NCI-H1105 (cell line): ENCODE data around the gene PRDM16.

ENCODE experiments used
- DNase-seq: peaks from one replicate; lab custom pipeline; 2025; lab: John Stamatoyannopoulos, UW

PRDM16 gene

GRCh38 chr1:3337798-3338724 lies 269.1 kb downstream of the PRDM16 start:
- no peak for DNase-seq

GRCh38 chr1:3338725-3339070 lies 269.7 kb downstream of the PRDM16 start:
- DNase-seq = no peak

GRCh38 chr1:3339856-3340255 lies 270.9 kb downstream of the PRDM16 start:
- DNase-seq = no peak

GRCh38 chr1:3340548-3341235 lies 271.7 kb downstream of the PRDM16 start:
- DNase-seq = no peak

GRCh38 chr1:3341236-3341994 lies 272.4 kb downstream of the PRDM16 start:
- no peak for DNase-seq

DNA sequence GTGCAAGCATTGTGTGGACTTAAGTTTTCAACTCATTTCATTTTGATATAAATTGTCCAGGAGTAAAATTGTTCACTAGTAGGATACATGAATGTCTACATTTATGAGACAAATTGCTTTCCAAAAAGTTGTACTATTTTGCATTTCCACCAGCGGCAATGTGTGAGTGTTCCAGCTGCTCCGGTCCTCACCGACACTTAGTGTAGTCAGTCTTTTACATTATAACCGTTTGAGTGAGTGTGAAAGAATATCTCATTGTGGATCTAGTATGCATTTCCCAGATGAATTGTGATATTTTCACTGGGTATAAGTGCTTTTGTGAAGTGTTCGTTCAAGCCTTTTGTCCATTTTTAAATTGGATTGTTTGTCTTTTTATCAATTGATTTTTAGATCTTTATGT lies 274.0 kb downstream of the PRDM16 start:
- no peak for DNase-seq

DNA sequence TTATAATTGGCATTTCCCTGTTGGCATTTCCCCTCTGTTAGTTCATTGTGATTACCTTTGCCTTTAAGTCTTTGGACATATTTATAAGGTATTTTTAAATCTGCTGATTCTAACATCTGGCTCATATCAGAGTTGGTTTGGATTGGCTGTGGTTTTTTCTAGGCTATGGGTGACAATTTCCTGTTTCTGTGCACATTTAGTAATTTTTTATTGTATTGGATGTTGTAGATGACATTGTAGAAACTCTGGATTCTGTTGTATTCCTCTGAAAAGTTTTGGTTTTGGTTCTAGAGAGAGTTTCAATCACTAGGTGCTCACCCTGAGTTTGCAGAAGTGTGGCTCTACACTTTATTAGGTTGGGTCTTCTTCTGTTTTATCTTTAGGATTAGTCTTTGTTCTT lies 275.4 kb downstream of the PRDM16 start:
- DNase-seq = no peak

- DNase-seq = no peak
Measured at GRCh38 chr1:3345792-3346191, 276.8 kb downstream of the PRDM16 start.

DNA sequence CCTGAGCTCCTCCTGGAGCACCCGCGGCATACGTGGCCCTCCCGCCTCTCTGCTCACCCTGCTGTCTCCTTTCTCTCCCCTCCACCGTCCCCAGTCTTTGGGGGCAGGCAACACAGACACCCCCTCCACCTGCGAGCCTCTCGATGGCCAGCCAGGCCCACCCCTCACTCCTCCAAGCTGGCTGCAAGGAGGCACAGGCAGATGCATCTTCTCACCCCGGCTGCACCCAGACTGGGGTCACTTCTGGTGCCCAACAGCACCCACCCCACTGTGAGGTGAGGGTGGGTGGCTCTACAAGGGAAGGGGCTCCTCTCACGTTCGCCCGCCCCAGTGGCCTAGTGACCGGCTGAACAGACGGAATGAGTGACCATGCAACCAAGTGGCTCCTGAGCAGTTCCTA lies 277.5 kb downstream of the PRDM16 start:
- no peak for DNase-seq

DNA sequence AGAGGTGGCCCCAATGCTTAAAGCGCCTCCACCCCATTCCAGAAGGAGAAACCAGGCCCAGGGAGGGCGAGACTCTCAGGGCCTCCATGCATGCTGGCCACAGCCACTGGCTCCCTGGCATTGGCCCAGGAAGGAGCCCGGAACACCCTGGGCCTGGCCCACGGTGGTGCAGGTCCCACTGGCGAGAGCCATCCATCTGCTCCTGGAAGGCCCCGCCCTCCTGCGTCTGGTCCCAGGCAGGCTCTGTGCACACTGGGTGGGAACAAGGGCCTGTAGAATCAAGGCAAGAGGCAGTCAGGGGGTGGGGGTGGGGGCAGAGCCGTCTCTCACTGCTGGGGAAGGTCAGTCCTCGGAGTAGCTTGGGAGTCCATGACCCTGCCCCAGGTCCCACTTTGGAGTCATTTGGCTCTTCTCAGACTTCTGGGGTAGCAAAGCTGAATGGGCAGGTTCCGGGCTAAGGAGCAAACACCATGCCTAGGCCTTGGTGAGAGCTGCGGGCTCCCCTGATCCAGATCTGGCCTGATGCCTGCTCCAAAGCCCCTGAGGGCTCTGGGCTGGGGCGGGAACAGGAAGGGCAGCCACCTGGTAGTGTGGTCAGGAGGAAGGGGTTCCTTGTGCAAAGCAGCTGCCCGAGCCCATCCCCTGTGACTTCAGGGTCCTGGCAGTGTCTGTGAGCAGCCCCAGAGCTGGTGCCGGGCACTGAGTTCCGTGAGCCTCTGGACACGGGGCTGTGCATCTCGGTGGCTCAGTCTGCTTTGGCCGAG lies 278.4 kb downstream of the PRDM16 start:
- no peak for DNase-seq

GRCh38 chr1:3348196-3348865 lies 279.3 kb downstream of the PRDM16 start:
- DNase-seq = no peak

- no peak for DNase-seq
Measured at GRCh38 chr1:3349161-3349967, 280.4 kb downstream of the PRDM16 start.

DNA sequence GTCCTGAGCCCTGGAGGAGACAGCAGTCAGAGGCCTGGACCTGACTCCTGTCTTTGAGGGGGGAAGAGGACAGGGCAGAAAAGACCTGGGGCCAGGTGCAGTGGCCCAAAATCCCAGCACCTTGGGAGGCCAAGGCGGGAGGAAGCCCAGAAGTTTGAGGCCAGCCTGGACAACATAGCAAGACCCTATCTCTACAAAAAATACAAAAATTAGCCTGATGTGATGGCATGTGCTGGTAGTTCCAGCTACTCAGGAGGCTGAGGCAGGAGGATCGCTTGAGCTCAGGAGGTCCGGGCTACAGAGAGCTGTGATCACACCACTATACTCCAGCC lies 280.9 kb downstream of the PRDM16 start:
- DNase-seq = no peak

DNA sequence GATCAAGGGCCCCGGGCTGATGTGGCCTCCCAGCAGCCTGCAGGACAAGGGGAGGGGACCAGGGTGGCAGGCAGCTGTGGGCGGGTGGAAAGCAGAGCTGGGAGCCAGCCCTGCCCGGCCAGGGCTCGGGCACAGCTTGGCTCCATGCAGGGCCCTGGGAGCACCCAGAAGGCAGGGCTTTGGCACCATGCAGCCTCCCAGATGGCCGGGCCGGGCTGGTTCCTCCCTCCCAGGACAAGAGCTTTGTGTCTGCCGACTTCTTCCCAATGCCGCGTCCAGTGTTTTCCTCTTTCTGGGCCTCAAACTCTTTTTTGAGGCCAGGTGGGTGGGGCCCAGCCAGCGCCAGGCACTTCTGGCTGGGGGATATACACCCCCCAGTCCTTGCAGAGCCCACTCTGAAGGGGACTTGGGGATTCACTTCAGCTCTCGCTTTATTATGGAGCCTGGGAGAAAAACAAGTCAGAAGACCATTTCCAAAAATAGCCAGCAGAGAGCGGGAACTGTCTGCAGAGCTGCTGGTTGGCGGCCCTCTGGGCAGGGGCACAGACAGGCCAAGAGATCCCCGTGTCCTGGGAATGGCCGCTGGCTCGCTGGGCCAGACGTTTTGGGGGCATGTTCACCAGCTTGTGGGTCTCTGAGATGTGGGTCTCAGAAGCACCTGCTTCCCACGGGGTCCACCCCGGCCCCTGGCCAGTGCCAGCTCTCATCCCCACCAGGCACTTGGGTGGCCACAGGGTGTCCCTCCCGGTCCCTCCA lies 281.7 kb downstream of the PRDM16 start:
- no peak for DNase-seq

GRCh38 chr1:3351449-3352298 lies 282.7 kb downstream of the PRDM16 start:
- DNase-seq = no peak

DNA sequence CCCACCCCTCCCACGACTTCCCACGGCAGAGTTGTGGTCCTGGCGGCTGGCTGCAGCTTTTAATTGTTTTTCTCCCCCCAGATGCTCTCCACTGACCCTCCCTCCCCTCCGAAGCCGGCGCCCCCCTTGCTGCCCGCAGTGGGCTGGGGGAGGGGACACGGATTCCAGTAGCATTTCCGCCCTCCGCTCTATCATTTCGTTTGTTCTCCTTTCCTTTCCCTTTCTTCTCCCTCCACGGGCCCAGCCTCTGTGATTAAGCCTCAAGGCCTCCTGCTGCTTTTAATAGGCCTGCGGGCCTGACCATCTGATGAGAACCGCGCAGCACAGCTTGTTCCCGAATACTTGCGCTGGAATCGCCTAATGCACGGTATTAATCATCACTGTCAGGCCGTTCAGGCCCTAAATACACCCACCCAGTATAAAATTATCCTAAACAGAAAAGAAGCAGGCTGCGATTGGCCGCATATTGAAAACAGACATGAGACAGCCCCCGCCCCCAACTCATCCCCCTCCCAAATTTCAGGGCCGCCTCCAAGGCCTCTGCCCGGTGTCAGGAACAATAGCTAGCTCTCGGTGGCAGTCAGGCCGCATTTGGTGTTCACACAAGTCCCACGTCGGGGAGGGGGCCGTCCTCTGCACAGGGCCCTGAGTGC lies 283.4 kb downstream of the PRDM16 start:
- DNase-seq = no peak

- no peak for DNase-seq
Measured at GRCh38 chr1:3352952-3353331, 283.9 kb downstream of the PRDM16 start.

DNA sequence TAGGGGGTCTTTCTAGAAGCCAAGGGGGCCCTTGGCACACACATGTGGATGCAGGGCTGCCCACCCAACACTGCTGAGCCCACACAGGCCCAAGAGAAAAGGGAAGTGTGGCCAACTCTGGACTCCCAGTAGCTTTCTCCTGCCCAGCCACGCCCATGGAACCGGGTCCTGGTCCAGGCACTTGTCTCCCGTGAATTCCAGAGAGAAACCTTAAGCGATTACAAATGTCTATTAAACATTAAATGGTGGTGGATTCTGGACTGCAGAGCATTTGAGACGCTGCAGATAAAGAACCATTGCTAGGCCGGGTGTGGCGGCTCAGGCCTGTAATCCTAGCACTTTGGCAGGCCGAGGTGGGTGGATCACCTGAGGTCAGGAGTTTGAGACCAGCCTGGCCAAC lies 284.9 kb downstream of the PRDM16 start:
- no peak for DNase-seq

DNA sequence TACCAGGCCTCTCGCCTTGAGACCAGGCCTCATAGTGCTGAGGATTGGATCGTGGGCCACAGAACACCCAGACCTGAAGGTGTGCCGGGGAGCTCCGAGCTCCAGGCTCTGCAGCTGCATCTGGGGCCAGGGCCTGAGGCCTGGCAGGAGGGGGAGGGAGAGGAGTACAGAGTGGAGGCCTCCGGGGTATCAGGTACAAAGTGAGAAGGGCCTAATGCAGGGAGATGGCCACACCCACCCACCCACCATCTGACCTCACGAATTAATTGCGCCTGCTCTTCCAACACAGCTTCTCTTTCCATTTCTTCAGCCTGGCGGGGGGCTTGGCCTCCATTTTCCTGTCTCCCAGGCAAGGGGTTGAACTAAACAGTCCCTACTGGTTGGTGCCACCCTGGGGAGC lies 286.1 kb downstream of the PRDM16 start:
- no peak for DNase-seq
